EH (cell line): ENCODE measurements around the gene SCN4B.

Experiments used
- DNase-seq: peaks from one replicate; pipeline ENCODE4 v3.0.0-alpha.2; 2015; ENCODE audit warnings: low read depth

SCN4B gene

GRCh38 chr11:118099838-118100556 is 52.6 kb downstream of the SCN4B start:
- no peak for DNase-seq

- no peak for DNase-seq
Observed at GRCh38 chr11:118098996-118099837, 53.4 kb downstream of the SCN4B start.

GRCh38 chr11:118095967-118096367 is 56.7 kb downstream of the SCN4B start:
- DNase-seq, result no peak

- no peak for DNase-seq
Observed at GRCh38 chr11:118095493-118095892, 57.1 kb downstream of the SCN4B start.

- no peak for DNase-seq
Observed at GRCh38 chr11:118092907-118093571, 59.6 kb downstream of the SCN4B start.

- no peak for DNase-seq
Observed at GRCh38 chr11:118091690-118092089, 60.9 kb downstream of the SCN4B start.

GRCh38 chr11:118090545-118091162 is 62.0 kb downstream of the SCN4B start:
- DNase-seq, result no peak

GRCh38 chr11:118088531-118088930 is 64.1 kb downstream of the SCN4B start:
- no peak for DNase-seq

- DNase-seq, result no peak
Observed at GRCh38 chr11:118087931-118088330, 64.7 kb downstream of the SCN4B start.

- DNase-seq, result no peak
Observed at GRCh38 chr11:118086913-118087768, 65.5 kb downstream of the SCN4B start, which contains the start of gene SMIM35. Gene SMIM35, minus strand, starts transcription at chr11:118086963. Its CDS starts 206 bp downstream, at chr11:118086757.

GRCh38 chr11:118084656-118085055 is 68.0 kb downstream of the SCN4B start:
- DNase-seq, result no peak

- peak; percentile 22 for DNase-seq
Observed at GRCh38 chr11:118084247-118084646, 68.4 kb downstream of the SCN4B start.
